ENCODE data around the gene FGF14.

FGF14 gene

DNA sequence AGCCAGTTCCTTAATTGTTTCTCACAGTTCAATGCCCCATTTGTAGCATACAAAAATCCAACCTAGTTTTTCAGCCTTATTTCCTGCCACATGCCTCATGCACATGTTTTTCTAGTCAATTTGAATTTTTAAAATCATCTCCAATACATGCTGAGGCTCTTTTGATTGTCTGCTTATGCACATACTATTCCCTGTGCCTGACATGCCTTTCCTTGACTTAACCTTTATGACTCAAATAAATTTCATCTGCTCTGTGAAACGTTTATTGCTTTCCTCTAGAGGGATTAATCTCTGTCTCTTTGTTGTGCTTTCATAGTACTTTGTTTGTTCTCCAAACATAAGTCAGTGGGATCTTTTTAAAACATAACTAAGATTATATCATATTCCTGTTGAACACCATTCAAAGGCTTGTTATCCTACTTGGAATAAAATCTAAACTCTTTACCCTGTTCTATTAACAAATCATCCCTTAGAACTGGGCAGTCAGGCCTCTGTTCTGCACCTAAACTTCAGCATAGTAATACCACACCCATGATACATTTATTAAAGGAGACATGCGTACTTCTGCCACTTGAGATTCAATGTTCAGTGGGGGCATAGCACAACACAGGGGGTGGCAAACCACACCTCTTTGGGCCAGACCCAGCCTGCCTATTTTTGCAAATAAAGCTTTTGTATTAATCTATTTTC, 346.6 kb downstream of the FGF14 start:
- Mint-ChIP-seq H3K27ac (no peak overlapping the region), H3K4me1 (no peaks in the 10 kb centered on the region), H3K27me3 (ENCODE audit: low read depth, poor library complexity) (peaks cover 4% of the 10 kb centered on the region), H3K36me3 (ENCODE audit: low read depth) (peaks cover 25% of the 10 kb centered on the region), H3K4me3 (no peak overlapping the region), H3K9me3 (peaks cover 55% of the 10 kb centered on the region)
- no peak for DNase-seq
- TF ChIP-seq, protein P1, sequence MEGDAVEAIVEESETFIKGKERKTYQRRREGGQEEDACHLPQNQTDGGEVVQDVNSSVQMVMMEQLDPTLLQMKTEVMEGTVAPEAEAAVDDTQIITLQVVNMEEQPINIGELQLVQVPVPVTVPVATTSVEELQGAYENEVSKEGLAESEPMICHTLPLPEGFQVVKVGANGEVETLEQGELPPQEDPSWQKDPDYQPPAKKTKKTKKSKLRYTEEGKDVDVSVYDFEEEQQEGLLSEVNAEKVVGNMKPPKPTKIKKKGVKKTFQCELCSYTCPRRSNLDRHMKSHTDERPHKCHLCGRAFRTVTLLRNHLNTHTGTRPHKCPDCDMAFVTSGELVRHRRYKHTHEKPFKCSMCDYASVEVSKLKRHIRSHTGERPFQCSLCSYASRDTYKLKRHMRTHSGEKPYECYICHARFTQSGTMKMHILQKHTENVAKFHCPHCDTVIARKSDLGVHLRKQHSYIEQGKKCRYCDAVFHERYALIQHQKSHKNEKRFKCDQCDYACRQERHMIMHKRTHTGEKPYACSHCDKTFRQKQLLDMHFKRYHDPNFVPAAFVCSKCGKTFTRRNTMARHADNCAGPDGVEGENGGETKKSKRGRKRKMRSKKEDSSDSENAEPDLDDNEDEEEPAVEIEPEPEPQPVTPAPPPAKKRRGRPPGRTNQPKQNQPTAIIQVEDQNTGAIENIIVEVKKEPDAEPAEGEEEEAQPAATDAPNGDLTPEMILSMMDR (IDR thresholded peaks at IDR 0.05), result no peak

DNA sequence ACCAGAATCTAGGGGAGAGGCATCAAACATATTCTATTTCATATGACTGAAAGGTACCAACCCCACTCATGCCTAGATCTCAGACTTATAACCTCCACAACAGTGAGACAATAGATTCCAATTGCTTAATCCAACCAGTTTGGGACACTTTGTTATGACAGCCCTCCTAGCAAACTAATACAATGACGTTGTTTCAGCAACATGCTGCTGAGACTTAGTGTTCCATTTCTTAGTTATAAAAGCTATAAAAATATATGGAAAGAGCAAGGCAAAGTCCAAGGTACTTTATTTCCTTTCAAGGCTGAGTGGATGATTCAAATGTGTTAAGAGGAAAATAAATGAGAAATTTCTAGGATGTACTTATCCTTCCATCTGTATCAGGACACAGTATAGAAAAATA, 352.0 kb downstream of the FGF14 start:
- Mint-ChIP-seq H3K9me3 (peaks cover 68% of the 10 kb centered on the region), H3K4me1 (peaks cover 27% of the 10 kb centered on the region), H3K27me3 (ENCODE audit: low read depth, poor library complexity) (no peaks in the 10 kb centered on the region), H3K27ac (no peak overlapping the region), H3K36me3 (ENCODE audit: low read depth) (peaks cover 34% of the 10 kb centered on the region), H3K4me3 (no peak overlapping the region)
- DNase-seq, result no peak
- TF ChIP-seq, protein P1 (IDR thresholded peaks at IDR 0.05), result no peak

DNA sequence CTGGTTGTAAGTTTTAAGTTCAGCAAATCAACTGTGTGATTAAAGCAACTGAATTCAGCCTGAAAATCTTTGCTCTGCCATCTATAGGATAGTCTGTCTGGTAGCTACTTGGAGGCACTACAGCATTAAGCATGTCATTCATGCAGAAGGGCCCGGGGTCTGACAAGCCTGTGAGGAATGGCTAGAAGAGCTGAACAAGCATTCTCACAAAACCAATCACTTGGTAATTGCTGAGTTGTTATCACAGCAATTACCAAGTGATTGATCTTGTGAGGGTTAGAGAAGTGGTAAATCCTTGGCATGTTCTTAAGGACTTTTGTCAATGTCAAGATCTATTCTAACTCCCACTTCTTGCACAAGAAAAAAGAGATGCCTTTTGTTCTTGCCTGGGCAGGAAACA, 356.1 kb downstream of the FGF14 start:
- Mint-ChIP-seq H3K4me1 (peaks cover 59% of the 10 kb centered on the region), H3K9me3 (peaks cover 29% of the 10 kb centered on the region), H3K36me3 (ENCODE audit: low read depth) (peaks cover 9% of the 10 kb centered on the region), H3K4me3 (peak overlapping the region; percentile 21), H3K27me3 (ENCODE audit: low read depth, poor library complexity) (peaks cover 17% of the 10 kb centered on the region), H3K27ac (peak overlapping the region; percentile 48)
- TF ChIP-seq, protein P1 (IDR thresholded peaks at IDR 0.05), result no peak
- DNase-seq, result peak; percentile 54

DNA sequence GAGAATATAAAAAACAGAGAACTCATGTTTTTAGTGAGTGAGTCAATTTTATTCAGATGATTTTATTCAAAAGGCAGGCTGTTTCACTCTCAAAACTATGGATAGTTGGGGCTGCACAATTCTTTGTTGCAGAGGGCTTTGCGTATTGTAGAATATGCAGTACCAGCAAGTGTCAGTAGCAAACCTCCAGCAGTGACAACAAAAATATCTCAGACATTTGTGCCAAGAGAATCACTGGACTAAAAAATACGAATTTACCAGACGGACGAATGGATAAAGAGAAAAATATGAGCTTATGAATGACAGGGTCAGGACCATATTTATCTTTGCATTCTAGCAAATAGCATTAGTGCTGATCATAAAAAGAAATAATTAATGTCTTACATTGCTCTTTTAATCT, 359.1 kb downstream of the FGF14 start:
- DNase-seq, result no peak
- peak overlapping the region; percentile 41 for H3K4me3 Mint-ChIP-seq
- peaks cover 17% of the 10 kb centered on the region for H3K27me3 Mint-ChIP-seq (ENCODE audit: low read depth, poor library complexity)
- TF ChIP-seq, protein P1 (IDR thresholded peaks at IDR 0.05), result no peak
- no peak overlapping the region for H3K27ac Mint-ChIP-seq
- peaks cover 59% of the 10 kb centered on the region for H3K4me1 Mint-ChIP-seq
- H3K36me3 Mint-ChIP-seq (ENCODE audit: low read depth), result no peaks in the 10 kb centered on the region
- H3K9me3 Mint-ChIP-seq, result peaks cover 7% of the 10 kb centered on the region

DNA sequence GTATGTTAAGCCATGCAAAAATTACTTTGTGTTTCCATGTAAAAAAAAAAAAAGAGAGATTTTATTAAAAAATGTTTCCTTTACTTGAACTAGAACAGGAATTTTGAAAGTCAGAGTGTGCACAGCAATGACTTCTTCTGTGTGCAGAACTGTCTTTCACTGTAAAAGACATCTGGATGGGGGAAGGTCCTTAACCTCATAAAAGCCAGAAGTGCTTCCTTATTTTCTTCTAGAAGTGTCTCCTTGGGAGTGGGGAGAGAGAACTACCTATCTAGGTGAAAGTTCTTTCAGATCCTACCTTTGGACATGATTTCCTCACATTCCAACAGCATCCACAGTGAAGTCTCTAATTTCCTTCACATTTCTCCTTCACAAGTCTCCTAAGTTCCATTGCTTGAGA, 360.3 kb downstream of the FGF14 start:
- no peak overlapping the region for H3K4me3 Mint-ChIP-seq
- peaks cover 17% of the 10 kb centered on the region for H3K27me3 Mint-ChIP-seq (ENCODE audit: low read depth, poor library complexity)
- H3K4me1 Mint-ChIP-seq, result peaks cover 57% of the 10 kb centered on the region
- no peak overlapping the region for H3K27ac Mint-ChIP-seq
- H3K36me3 Mint-ChIP-seq (ENCODE audit: low read depth), result no peaks in the 10 kb centered on the region
- peaks cover 4% of the 10 kb centered on the region for H3K9me3 Mint-ChIP-seq
- DNase-seq, result no peak
- TF ChIP-seq, protein P1 (IDR thresholded peaks at IDR 0.05), result no peak

DNA sequence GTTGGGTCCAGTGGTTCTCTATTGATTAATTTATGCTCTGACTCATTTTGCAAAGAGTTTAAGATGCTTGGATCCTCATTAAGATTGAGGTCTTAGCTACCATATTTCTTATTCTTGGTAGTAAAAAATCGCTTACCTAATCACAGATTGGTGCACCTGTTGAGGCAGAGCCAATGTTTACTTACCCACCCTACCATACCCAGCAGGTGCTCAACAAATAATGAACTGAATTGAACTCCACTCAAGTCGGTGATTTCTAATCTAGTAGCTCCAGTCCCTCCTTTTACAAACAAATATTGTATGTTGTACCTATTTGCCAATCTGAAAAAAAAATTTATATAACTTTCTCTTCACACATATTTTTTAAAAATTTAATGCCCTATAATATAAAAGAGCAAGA, 361.0 kb downstream of the FGF14 start:
- no peak overlapping the region for H3K4me3 Mint-ChIP-seq
- TF ChIP-seq, protein P1 (IDR thresholded peaks at IDR 0.05), result no peak
- H3K36me3 Mint-ChIP-seq (ENCODE audit: low read depth), result no peaks in the 10 kb centered on the region
- no peak for DNase-seq
- peaks cover 8% of the 10 kb centered on the region for H3K9me3 Mint-ChIP-seq
- H3K27ac Mint-ChIP-seq, result no peak overlapping the region
- peaks cover 57% of the 10 kb centered on the region for H3K4me1 Mint-ChIP-seq
- peaks cover 17% of the 10 kb centered on the region for H3K27me3 Mint-ChIP-seq (ENCODE audit: low read depth, poor library complexity)
